Panc1 (cell line): ENCODE measurements around the gene BBIP1. TPM values are rescaled to one million over a fixed set of nuclear protein-coding genes. Genes with fewer than 3 reads are reported as not detected.

Source experiments
- ATAC-seq: fragments of 200-7000 bp; cut with Tn5 transposase; 2 replicates; pipeline ENCODE4 v1.9.1; 2020; ENCODE audit warnings: mild to moderate bottlenecking, moderate library complexity
- BruUV-seq: library from RNA; stranded (reverse); fragments of 400-500 nt; replicated peaks from 2 replicates; lab custom pipeline; 2021; lab: Mats Ljungman, UMichigan
- CTCF ChIA-PET: fragments of 300-600 bp; sonication (Branson Sonifier 250); formaldehyde crosslinking; loops from one replicate; lab custom pipeline; 2022; ENCODE audit warnings: antibody characterized with exemption; lab: Charles Lee
- POLR2A ChIA-PET: fragments of 300-600 bp; sonication (Branson Sonifier 250); formaldehyde crosslinking; loops from one replicate; lab custom pipeline; 2022; ENCODE audit warnings: antibody characterized with exemption; lab: Charles Lee
- DNase-seq: peaks from one replicate; pipeline ENCODE4 v3.0.0-alpha.2; 2010; ENCODE audit warnings: low read depth, low spot score
- H3K27ac ChIP-seq: 2 replicates; pipeline ENCODE4 v1.5.1; 2011; ENCODE audit warnings: mild to moderate bottlenecking, low read length, inconsistent platforms
- H3K27me3 ChIP-seq: fragments of 200-500 bp; sonication (Bioruptor generic); 2 replicates; pipeline ENCODE4 v1.6.0; 2014; ENCODE audit warnings: low read length, inconsistent platforms; ENCODE audit not compliant: control insufficient read depth, insufficient read depth
- H3K36me3 ChIP-seq: fragments of 200-500 bp; sonication (Bioruptor generic); 2 replicates; pipeline ENCODE4 v1.5.1; 2014; ENCODE audit warnings: inconsistent platforms, mild to moderate bottlenecking, low read length, moderate library complexity; ENCODE audit not compliant: control insufficient read depth, insufficient read depth
- H3K4me1 ChIP-seq: 2 replicates; pipeline ENCODE4 v1.5.1; 2011; ENCODE audit warnings: inconsistent platforms, mild to moderate bottlenecking, low read length, moderate library complexity; ENCODE audit not compliant: control insufficient read depth, insufficient read depth
- H3K4me3 ChIP-seq, 2 experiments: 2 replicates each; pipeline ENCODE4 v1.5.1; 2011 to 2012; ENCODE audit warnings: low read depth in 2 of 2, low read length in 2 of 2, mild to moderate bottlenecking in 2 of 2, inconsistent platforms in 1 of 2, moderate library complexity in 1 of 2
- H3K9me3 ChIP-seq: fragments of 200-500 bp; sonication (Bioruptor generic); 2 replicates; pipeline ENCODE4 v1.5.1; 2014; ENCODE audit warnings: low read depth, mild to moderate bottlenecking, inconsistent platforms, low read length, moderate library complexity; ENCODE audit not compliant: control insufficient read depth, insufficient read depth
- POLR2AphosphoS5 ChIP-seq: IDR thresholded peaks from 2 replicates; pipeline ENCODE4 v1.6.1; 2012; ENCODE audit warnings: mild to moderate bottlenecking, low read depth, low read length, moderate library complexity
- REST ChIP-seq, 2 experiments: IDR thresholded peaks; 2 replicates each; pipeline ENCODE4 v1.6.1; 2011 to 2012; ENCODE audit warnings: low read depth in 2 of 2, control low read depth in 1 of 2, low read length in 1 of 2, mild to moderate bottlenecking in 1 of 2, moderate library complexity in 1 of 2; ENCODE audit not compliant: insufficient read depth in 1 of 2
- SIN3A ChIP-seq: IDR thresholded peaks from 2 replicates; pipeline ENCODE4 v1.6.1; 2012; ENCODE audit warnings: low read depth, mild to moderate bottlenecking, low read length, moderate library complexity, borderline replicate concordance; ENCODE audit not compliant: insufficient read depth
- TCF7L2 ChIP-seq: IDR thresholded peaks from 2 replicates; pipeline ENCODE4 v1.6.1; 2011; ENCODE audit warnings: mild to moderate bottlenecking, low read depth, low read length, inconsistent platforms
- in situ Hi-C: cut with HindIII; loops from 2 replicates; pipeline ENCODE4 v1.10.0; 2016; ENCODE audit warnings: low sequenced_read_pairs, low pct_unique_long_range_greater_than_20kb
- intact Hi-C: fragments of 100-400 bp; cut with micrococcal nuclease; formaldehyde crosslinking; loops from one replicate; pipeline ENCODE4 v1.10.0; 2022; ENCODE audit not compliant: unreplicated experiment
- total RNA-seq: library from RNA; stranded (reverse); gene quantifications from one replicate; pipeline ENCODE4 v1.2.1, GENCODE V29; 2021; ENCODE audit not compliant: unreplicated experiment
- TF ChIP-seq, protein P1 (sequence below): fragments of 450-650 bp; IDR thresholded peaks from 2 replicates; pipeline ENCODE4 v1.5.1; 2017; ENCODE audit warnings: mild to moderate bottlenecking

BBIP1 gene
- total RNA-seq, 1 experiment from 2014 or later = 55.2 TPM

GRCh38 chr10:110852947-110853346, 66.0 kb downstream of the BBIP1 start:
- in situ Hi-C loops = no loop called here
- no peak overlapping the region for H3K27ac ChIP-seq
- H3K36me3 ChIP-seq = no peaks in the 10 kb centered on the region
- no peak for DNase-seq
- no peaks in the 10 kb centered on the region for H3K9me3 ChIP-seq
- ChIA-PET CTCF (no interaction called here), POLR2A (interaction anchor here (0.6 kb wide), 1 partner anchor 1600 kb away, joined by 3 read pairs; no protein-coding TSS in a partner anchor)
- 0 out of 2 replicates have a peak, but pooled peaks cover 3% of the 10 kb centered on the region for H3K4me1 ChIP-seq
- intact Hi-C loops = no loop called here
- H3K27me3 ChIP-seq = no peaks in the 10 kb centered on the region
- BruUV-seq = no TSS peak
- no peak overlapping the region for H3K4me3 ChIP-seq
- ATAC-seq = no peak
- TF ChIP-seq REST (IDR thresholded peaks at IDR 0.05; ENCODE audit: insufficient read depth in 1 of 2, low read depth in 2 of 2, low read length in 1 of 2) = no peak
- TF ChIP-seq POLR2AphosphoS5 = no peak
- TF ChIP-seq, protein P1, sequence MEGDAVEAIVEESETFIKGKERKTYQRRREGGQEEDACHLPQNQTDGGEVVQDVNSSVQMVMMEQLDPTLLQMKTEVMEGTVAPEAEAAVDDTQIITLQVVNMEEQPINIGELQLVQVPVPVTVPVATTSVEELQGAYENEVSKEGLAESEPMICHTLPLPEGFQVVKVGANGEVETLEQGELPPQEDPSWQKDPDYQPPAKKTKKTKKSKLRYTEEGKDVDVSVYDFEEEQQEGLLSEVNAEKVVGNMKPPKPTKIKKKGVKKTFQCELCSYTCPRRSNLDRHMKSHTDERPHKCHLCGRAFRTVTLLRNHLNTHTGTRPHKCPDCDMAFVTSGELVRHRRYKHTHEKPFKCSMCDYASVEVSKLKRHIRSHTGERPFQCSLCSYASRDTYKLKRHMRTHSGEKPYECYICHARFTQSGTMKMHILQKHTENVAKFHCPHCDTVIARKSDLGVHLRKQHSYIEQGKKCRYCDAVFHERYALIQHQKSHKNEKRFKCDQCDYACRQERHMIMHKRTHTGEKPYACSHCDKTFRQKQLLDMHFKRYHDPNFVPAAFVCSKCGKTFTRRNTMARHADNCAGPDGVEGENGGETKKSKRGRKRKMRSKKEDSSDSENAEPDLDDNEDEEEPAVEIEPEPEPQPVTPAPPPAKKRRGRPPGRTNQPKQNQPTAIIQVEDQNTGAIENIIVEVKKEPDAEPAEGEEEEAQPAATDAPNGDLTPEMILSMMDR = no peak
- TF ChIP-seq TCF7L2 = no peak
- TF ChIP-seq SIN3A = no peak

GRCh38 chr10:110852255-110852896, 66.6 kb downstream of the BBIP1 start:
- intact Hi-C loops = no loop called here
- H3K27ac ChIP-seq = peak overlapping the region; percentile 41; the same call in 1 of the 2 replicates
- no peaks in the 10 kb centered on the region for H3K36me3 ChIP-seq
- peak; percentile 84 for ATAC-seq
- ChIA-PET POLR2A (interaction anchor here (0.6 kb wide), 1 partner anchor 1600 kb away, joined by 3 read pairs; no protein-coding TSS in a partner anchor), CTCF (no interaction called here)
- H3K27me3 ChIP-seq = no peaks in the 10 kb centered on the region
- no peak for DNase-seq
- no TSS peak for BruUV-seq
- H3K4me1 ChIP-seq = 0 out of 2 replicates have a peak, but pooled peaks cover 3% of the 10 kb centered on the region
- H3K9me3 ChIP-seq = no peaks in the 10 kb centered on the region
- TF ChIP-seq TCF7L2 = no peak
- TF ChIP-seq SIN3A = no peak
- TF ChIP-seq, protein P1 = no peak
- TF ChIP-seq POLR2AphosphoS5 = no peak
- no peak for TF ChIP-seq REST (IDR thresholded peaks at IDR 0.05; ENCODE audit: insufficient read depth in 1 of 2, low read depth in 2 of 2, low read length in 1 of 2)
- no peak overlapping the region for H3K4me3 ChIP-seq
- in situ Hi-C loops = no loop called here
